IMR-90 (cell line): ENCODE results near the gene TUBB4A. TPM values are rescaled to one million over a fixed set of nuclear protein-coding genes. Genes with fewer than 3 reads are reported as not detected.

Source experiments
- ATAC-seq: fragments of 200-7000 bp; cut with Tn5 transposase; 2 replicates; pipeline ENCODE4 v1.9.1; 2020; ENCODE audit warnings: low read depth, mild to moderate bottlenecking, moderate library complexity
- BruUV-seq: library from RNA; stranded (reverse); fragments of 400-500 nt; replicated peaks from 2 replicates; lab custom pipeline; 2021; lab: Mats Ljungman, UMichigan
- CTCF ChIA-PET: fragments of 300-600 bp; formaldehyde crosslinking; extraction: SDS; loops from one replicate; lab custom pipeline; 2021; ENCODE audit warnings: antibody characterized with exemption; lab: Yijun Ruan, JAX
- POLR2A ChIA-PET: fragments of 300-600 bp; sonication (Branson Sonifier 250); formaldehyde crosslinking; loops from one replicate; lab custom pipeline; 2022; ENCODE audit warnings: antibody characterized with exemption; ENCODE audit not compliant: unreplicated experiment; lab: Charles Lee
- DNase-seq: peaks from one replicate; pipeline ENCODE4 v3.0.0; 2013
- H2AFZ ChIP-seq: replicated peaks from 2 replicates; pipeline ENCODE3; 2013; ENCODE audit warnings: low read length, mild to moderate bottlenecking; ENCODE audit not compliant: poor library complexity
- H2AK5ac ChIP-seq: 2 replicates; pipeline ENCODE4 v1.6.1; 2013; ENCODE audit warnings: low read depth, low read length, inconsistent platforms
- H2AK9ac ChIP-seq: replicated peaks from 2 replicates; pipeline ENCODE3; 2013; ENCODE audit warnings: mild to moderate bottlenecking, low read depth, low read length, moderate library complexity; ENCODE audit not compliant: poor library complexity
- H2BK120ac ChIP-seq: 2 replicates; pipeline ENCODE4 v1.6.1; 2013; ENCODE audit warnings: low read depth, low read length, inconsistent platforms
- H2BK15ac ChIP-seq: 3 replicates; pipeline ENCODE4 v1.6.1; 2013; ENCODE audit warnings: low read depth, low read length, inconsistent platforms
- H2BK20ac ChIP-seq: 2 replicates; pipeline ENCODE4 v1.6.1; 2013; ENCODE audit warnings: low read depth, mild to moderate bottlenecking, inconsistent platforms, low read length, moderate library complexity
- H2BK5ac ChIP-seq: 2 replicates; pipeline ENCODE4 v1.6.1; 2013; ENCODE audit warnings: mild to moderate bottlenecking, low read depth, low read length, inconsistent platforms; ENCODE audit not compliant: poor library complexity, severe bottlenecking
- H3K14ac ChIP-seq: replicated peaks from 2 replicates; pipeline ENCODE4 v1.6.1; 2013; ENCODE audit warnings: low read depth, low read length, inconsistent platforms
- H3K18ac ChIP-seq: 2 replicates; pipeline ENCODE4 v1.6.1; 2013; ENCODE audit warnings: low read depth, low read length, control low read depth
- H3K23ac ChIP-seq: 2 replicates; pipeline ENCODE4 v1.6.1; 2013; ENCODE audit warnings: low read depth, low read length, inconsistent platforms
- H3K27ac ChIP-seq: 2 replicates; pipeline ENCODE4 v1.5.1; 2013; ENCODE audit warnings: mild to moderate bottlenecking, control low read depth, low read length; ENCODE audit not compliant: insufficient read depth
- H3K27me3 ChIP-seq: 2 replicates; pipeline ENCODE4 v1.6.1; 2013; ENCODE audit warnings: low read length; ENCODE audit not compliant: control insufficient read depth, insufficient read depth
- H3K36me3 ChIP-seq: 2 replicates; pipeline ENCODE4 v1.6.1; 2013; ENCODE audit warnings: low read length, mixed read lengths; ENCODE audit not compliant: control insufficient read depth, insufficient read depth
- H3K4ac ChIP-seq: 2 replicates; pipeline ENCODE4 v1.6.1; 2013; ENCODE audit warnings: low read depth, low read length, inconsistent platforms
- H3K4me1 ChIP-seq: 2 replicates; pipeline ENCODE4 v1.6.1; 2013; ENCODE audit warnings: low read length, mixed read lengths; ENCODE audit not compliant: control insufficient read depth, insufficient read depth
- H3K4me2 ChIP-seq: 2 replicates; pipeline ENCODE4 v1.6.1; 2013; ENCODE audit warnings: low read depth, mild to moderate bottlenecking, control low read depth, low read length, moderate library complexity
- H3K4me3 ChIP-seq: 2 replicates; pipeline ENCODE4 v1.5.1; 2013; ENCODE audit warnings: low read depth, mild to moderate bottlenecking, control low read depth, low read length, moderate library complexity; ENCODE audit not compliant: insufficient read depth
- H3K56ac ChIP-seq: 2 replicates; pipeline ENCODE4 v1.6.1; 2013; ENCODE audit warnings: low read length, inconsistent platforms; ENCODE audit not compliant: insufficient read depth; ENCODE audit errors: extremely low read depth
- H3K79me1 ChIP-seq, 2 experiments: 2 replicates each; pipeline ENCODE4 v1.6.1; 2013; ENCODE audit warnings: low read length in 2 of 2, inconsistent platforms in 1 of 2, low read depth in 1 of 2
- H3K9ac ChIP-seq: 2 replicates; pipeline ENCODE4 v1.6.1; 2013; ENCODE audit warnings: low read depth, low read length, control low read depth
- H3K9me1 ChIP-seq: 2 replicates; pipeline ENCODE4 v1.6.1; 2013; ENCODE audit warnings: low read length, inconsistent platforms; ENCODE audit not compliant: insufficient read depth
- H3K9me3 ChIP-seq: 2 replicates; pipeline ENCODE4 v1.6.1; 2013; ENCODE audit warnings: low read length; ENCODE audit not compliant: control insufficient read depth, insufficient read depth
- H4K20me1 ChIP-seq: 2 replicates; pipeline ENCODE4 v1.6.1; 2013; ENCODE audit warnings: low read length, inconsistent platforms; ENCODE audit not compliant: insufficient read depth
- H4K5ac ChIP-seq: 2 replicates; pipeline ENCODE4 v1.6.1; 2013; ENCODE audit warnings: mild to moderate bottlenecking, low read depth, low read length, control low read depth
- H4K8ac ChIP-seq, 2 experiments: 2 replicates each; pipeline ENCODE4 v1.6.1; 2013; ENCODE audit warnings: low read depth in 2 of 2, low read length in 2 of 2, control low read depth in 1 of 2, inconsistent platforms in 1 of 2
- H4K91ac ChIP-seq: 2 replicates; pipeline ENCODE4 v1.6.1; 2013; ENCODE audit warnings: low read depth, low read length, inconsistent platforms; ENCODE audit not compliant: insufficient read depth
- BHLHE40 ChIP-seq: fragments of 150-350 bp; IDR thresholded peaks from 2 replicates; pipeline ENCODE4 v1.6.1; 2016; ENCODE audit warnings: mild to moderate bottlenecking, low read depth, low read length
- CEBPB ChIP-seq: IDR thresholded peaks from 2 replicates; pipeline ENCODE4 v1.6.1; 2012; ENCODE audit warnings: low read depth, low read length, improper control_type of control experiment
- CHD1 ChIP-seq: IDR thresholded peaks from 2 replicates; pipeline ENCODE4 v1.6.1; 2012; ENCODE audit warnings: low read depth, low read length, improper control_type of control experiment
- FOS ChIP-seq: fragments of 150-350 bp; IDR thresholded peaks from 2 replicates; pipeline ENCODE4 v1.6.1; 2016; ENCODE audit warnings: low read depth, low read length
- MAFK ChIP-seq: IDR thresholded peaks from 2 replicates; pipeline ENCODE4 v1.6.1; 2012; ENCODE audit warnings: low read depth, low read length, improper control_type of control experiment
- MAZ ChIP-seq: IDR thresholded peaks from 2 replicates; pipeline ENCODE4 v1.6.1; 2012; ENCODE audit warnings: low read depth, mild to moderate bottlenecking, low read length, improper control_type of control experiment, moderate library complexity, borderline replicate concordance
- MXI1 ChIP-seq: IDR thresholded peaks from 2 replicates; pipeline ENCODE4 v1.6.1; 2012; ENCODE audit warnings: low read depth, mild to moderate bottlenecking, low read length, moderate library complexity, borderline replicate concordance
- NFE2L2 ChIP-seq: fragments of 150-350 bp; IDR thresholded peaks from 2 replicates; pipeline ENCODE4 v1.6.1; 2016; ENCODE audit warnings: low read depth, mild to moderate bottlenecking, low read length
- POLR2A ChIP-seq: IDR thresholded peaks from 2 replicates; pipeline ENCODE4 v1.6.1; 2012; ENCODE audit warnings: mild to moderate bottlenecking, low read depth, low read length
- RAD21 ChIP-seq: IDR thresholded peaks from 2 replicates; pipeline ENCODE4 v1.6.1; 2012; ENCODE audit warnings: low read length, improper control_type of control experiment
- RCOR1 ChIP-seq: IDR thresholded peaks from 2 replicates; pipeline ENCODE4 v1.6.1; 2012; ENCODE audit warnings: mild to moderate bottlenecking, low read length, improper control_type of control experiment; ENCODE audit not compliant: insufficient replicate concordance
- RFX5 ChIP-seq: IDR thresholded peaks from 2 replicates; pipeline ENCODE4 v1.8.0; 2012; ENCODE audit warnings: low read depth, mild to moderate bottlenecking, low read length, moderate library complexity
- SMC3 ChIP-seq: fragments of 150-350 bp; IDR thresholded peaks from 2 replicates; pipeline ENCODE4 v1.6.1; 2016; ENCODE audit warnings: low read depth, mild to moderate bottlenecking, antibody characterized with exemption, low read length, moderate library complexity
- USF2 ChIP-seq: fragments of 150-350 bp; IDR thresholded peaks from 2 replicates; pipeline ENCODE4 v1.6.1; 2017; ENCODE audit warnings: mild to moderate bottlenecking, antibody characterized with exemption, low read length, low read depth
- WGBS, 2 experiments: methylation state at CpG; one replicate each; pipeline versions ENCODE4 v1.1.5 to v1.1.7; 2013; ENCODE audit warnings: missing lambda C conversion rate in 2 of 2; ENCODE audit not compliant: insufficient read length in 1 of 2; ENCODE audit errors: extremely low coverage in 2 of 2; 5-methylcytosine and 5-hydroxymethylcytosine counted together
- dilution Hi-C: fragments of 300-500 bp; cut with HindIII; formaldehyde crosslinking; loops from one replicate; pipeline ENCODE4 v1.14.3; 2018; ENCODE audit warnings: low sequenced_read_pairs; ENCODE audit not compliant: unreplicated experiment
- in situ Hi-C: fragments of 300-500 bp; cut with MboI; formaldehyde crosslinking; loops from 3 replicates; pipeline ENCODE4 v1.14.3; 2019; ENCODE audit warnings: low sequenced_read_pairs, inconsistent platforms, mixed read lengths
- intact Hi-C: fragments of 100-400 bp; cut with micrococcal nuclease; formaldehyde crosslinking; loops from 2 replicates; pipeline ENCODE4 v1.10.0; 2022
- polyA plus RNA-seq, 3 experiments: library from polyadenylated mRNA; depleted of rRNA; stranded (reverse); fragments of >200 nt; gene quantifications; 2 replicates each; pipeline ENCODE4 v1.2.3, GENCODE V29; 2012; ENCODE audit warnings: low replicate concordance in 1 of 3
- total RNA-seq: library from RNA; depleted of rRNA; stranded (reverse); fragments of >200 nt; gene quantifications from 2 replicates; pipeline ENCODE4 v1.2.3, GENCODE V29; 2012
- TF ChIP-seq, protein P1 (sequence below): fragments of 150-350 bp; IDR thresholded peaks from 2 replicates; pipeline ENCODE4 v1.6.1; 2016; ENCODE audit warnings: low read depth, mild to moderate bottlenecking, low read length, moderate library complexity, borderline replicate concordance
- TF ChIP-seq, protein P2 (sequence below): conservative IDR thresholded peaks from 2 replicates; pipeline ENCODE4 v1.5.1; 2012; ENCODE audit warnings: mild to moderate bottlenecking, low read depth, low read length, improper control_type of control experiment

Gene TUBB4A
- total and polyA plus RNA-seq, 2 of the 4 experiments (the other 2 are of a cell fraction): not detected

GRCh38 chr19:6533746-6534418 is 31.8 kb upstream of the TUBB4A start:
- dilution Hi-C loops (no loop called here), in situ Hi-C loops (no loop called here), intact Hi-C loops (loop anchor here (5.0 kb wide), 1 partner anchor 203 kb away; the partner anchor contains the start of genes GPR108 and TRIP10)
- WGBS, 2 experiments: 2% methylated on average over 7 of the region's 11 CpGs; no CpG with 5 or more reads in 1 of the 2 experiments
- BruUV-seq: no TSS peak
- POLR2A ChIA-PET: no interaction called here
- Histone ChIP-seq H3K36me3 (no peaks in the 10 kb centered on the region), H4K5ac (no peak overlapping the region), H2BK5ac (no peak overlapping the region), H3K23ac (no peak overlapping the region), H2BK120ac (no peak overlapping the region), H3K9me3 (0 out of 2 replicates have a peak, but pooled peaks cover 2% of the 10 kb centered on the region), H3K9me1 (no peaks in the 10 kb centered on the region), H3K4me2 (no peak overlapping the region), H3K4me1 (no peaks in the 10 kb centered on the region), H3K4ac (no peak overlapping the region), H4K8ac (no peak overlapping the region), H3K18ac (no peak overlapping the region), H3K9ac (no peak overlapping the region), H2AFZ (no peak overlapping the region), H3K56ac (no peak overlapping the region), H2AK9ac (no peak overlapping the region), H3K27me3 (peaks cover 15% of the 10 kb centered on the region; the same call in 1 of the 2 replicates), H2BK15ac (no peak overlapping the region), H2AK5ac (no peak overlapping the region), H3K27ac (no peak overlapping the region), H4K91ac (no peak overlapping the region), H3K79me1 (no peaks in the 10 kb centered on the region), H2BK20ac (no peak overlapping the region), H4K20me1 (no peaks in the 10 kb centered on the region), H3K4me3 (no peak overlapping the region), H3K14ac (no peak overlapping the region)
- ATAC-seq (no peak), DNase-seq (no peak)
- CTCF ChIA-PET: no interaction called here
- TF ChIP-seq CHD1: no peak
- no peak for TF ChIP-seq CEBPB
- no peak for TF ChIP-seq RCOR1
- TF ChIP-seq, protein P1, sequence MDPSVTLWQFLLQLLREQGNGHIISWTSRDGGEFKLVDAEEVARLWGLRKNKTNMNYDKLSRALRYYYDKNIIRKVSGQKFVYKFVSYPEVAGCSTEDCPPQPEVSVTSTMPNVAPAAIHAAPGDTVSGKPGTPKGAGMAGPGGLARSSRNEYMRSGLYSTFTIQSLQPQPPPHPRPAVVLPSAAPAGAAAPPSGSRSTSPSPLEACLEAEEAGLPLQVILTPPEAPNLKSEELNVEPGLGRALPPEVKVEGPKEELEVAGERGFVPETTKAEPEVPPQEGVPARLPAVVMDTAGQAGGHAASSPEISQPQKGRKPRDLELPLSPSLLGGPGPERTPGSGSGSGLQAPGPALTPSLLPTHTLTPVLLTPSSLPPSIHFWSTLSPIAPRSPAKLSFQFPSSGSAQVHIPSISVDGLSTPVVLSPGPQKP: no peak
- TF ChIP-seq MXI1: no peak
- TF ChIP-seq, protein P2, sequence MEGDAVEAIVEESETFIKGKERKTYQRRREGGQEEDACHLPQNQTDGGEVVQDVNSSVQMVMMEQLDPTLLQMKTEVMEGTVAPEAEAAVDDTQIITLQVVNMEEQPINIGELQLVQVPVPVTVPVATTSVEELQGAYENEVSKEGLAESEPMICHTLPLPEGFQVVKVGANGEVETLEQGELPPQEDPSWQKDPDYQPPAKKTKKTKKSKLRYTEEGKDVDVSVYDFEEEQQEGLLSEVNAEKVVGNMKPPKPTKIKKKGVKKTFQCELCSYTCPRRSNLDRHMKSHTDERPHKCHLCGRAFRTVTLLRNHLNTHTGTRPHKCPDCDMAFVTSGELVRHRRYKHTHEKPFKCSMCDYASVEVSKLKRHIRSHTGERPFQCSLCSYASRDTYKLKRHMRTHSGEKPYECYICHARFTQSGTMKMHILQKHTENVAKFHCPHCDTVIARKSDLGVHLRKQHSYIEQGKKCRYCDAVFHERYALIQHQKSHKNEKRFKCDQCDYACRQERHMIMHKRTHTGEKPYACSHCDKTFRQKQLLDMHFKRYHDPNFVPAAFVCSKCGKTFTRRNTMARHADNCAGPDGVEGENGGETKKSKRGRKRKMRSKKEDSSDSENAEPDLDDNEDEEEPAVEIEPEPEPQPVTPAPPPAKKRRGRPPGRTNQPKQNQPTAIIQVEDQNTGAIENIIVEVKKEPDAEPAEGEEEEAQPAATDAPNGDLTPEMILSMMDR: no peak
- TF ChIP-seq BHLHE40: no peak
- TF ChIP-seq MAFK: no peak
- TF ChIP-seq POLR2A: no peak
- no peak for TF ChIP-seq SMC3
- TF ChIP-seq RFX5: no peak
- TF ChIP-seq USF2: no peak
- no peak for TF ChIP-seq FOS
- TF ChIP-seq MAZ: no peak
- no peak for TF ChIP-seq NFE2L2
- no peak for TF ChIP-seq RAD21
